Subcutaneous abdominal adipose tissue (tissue), 5 donors: ENCODE data around the gene HPCA.

ENCODE experiments used
- H3K27ac ChIP-seq: one replicate; pipeline ENCODE4 v1.7.0; 2013; ENCODE audit warnings: low read depth, mild to moderate bottlenecking, inconsistent platforms, low read length, moderate library complexity
- H3K27me3 ChIP-seq, 5 donors: one replicate each; pipeline ENCODE4 v1.7.0; 2013; ENCODE audit warnings: low read length in 5 of 5, inconsistent platforms in 1 of 5; ENCODE audit not compliant: control insufficient read depth in 5 of 5, insufficient read depth in 4 of 5
- H3K36me3 ChIP-seq, 5 donors: one replicate each; pipeline ENCODE4 v1.7.0; 2013; ENCODE audit warnings: low read length in 5 of 5; ENCODE audit not compliant: control insufficient read depth in 5 of 5, insufficient read depth in 5 of 5
- H3K4me1 ChIP-seq, 5 donors: one replicate each; pipeline ENCODE4 v1.7.0; 2013; ENCODE audit warnings: low read length in 5 of 5, mild to moderate bottlenecking in 3 of 5, moderate library complexity in 1 of 5; ENCODE audit not compliant: control insufficient read depth in 5 of 5, insufficient read depth in 5 of 5
- H3K4me3 ChIP-seq, 5 donors: one replicate each; pipeline ENCODE4 v1.7.0; 2013; ENCODE audit warnings: low read length in 5 of 5, low read depth in 1 of 5
- H3K9ac ChIP-seq, 5 donors: one replicate each; pipeline ENCODE4 v1.7.0; 2013; ENCODE audit warnings: low read length in 5 of 5, mild to moderate bottlenecking in 4 of 5, moderate library complexity in 3 of 5
- H3K9me3 ChIP-seq, 5 donors: one replicate each; pipeline ENCODE4 v1.7.0; 2013; ENCODE audit warnings: low read length in 5 of 5; ENCODE audit not compliant: control insufficient read depth in 5 of 5
- donor health status: healthy.
- donor health status: healthy.
- donor health status: healthy.
- donor health status: healthy.
- donor health status: healthy.

Gene HPCA

DNA sequence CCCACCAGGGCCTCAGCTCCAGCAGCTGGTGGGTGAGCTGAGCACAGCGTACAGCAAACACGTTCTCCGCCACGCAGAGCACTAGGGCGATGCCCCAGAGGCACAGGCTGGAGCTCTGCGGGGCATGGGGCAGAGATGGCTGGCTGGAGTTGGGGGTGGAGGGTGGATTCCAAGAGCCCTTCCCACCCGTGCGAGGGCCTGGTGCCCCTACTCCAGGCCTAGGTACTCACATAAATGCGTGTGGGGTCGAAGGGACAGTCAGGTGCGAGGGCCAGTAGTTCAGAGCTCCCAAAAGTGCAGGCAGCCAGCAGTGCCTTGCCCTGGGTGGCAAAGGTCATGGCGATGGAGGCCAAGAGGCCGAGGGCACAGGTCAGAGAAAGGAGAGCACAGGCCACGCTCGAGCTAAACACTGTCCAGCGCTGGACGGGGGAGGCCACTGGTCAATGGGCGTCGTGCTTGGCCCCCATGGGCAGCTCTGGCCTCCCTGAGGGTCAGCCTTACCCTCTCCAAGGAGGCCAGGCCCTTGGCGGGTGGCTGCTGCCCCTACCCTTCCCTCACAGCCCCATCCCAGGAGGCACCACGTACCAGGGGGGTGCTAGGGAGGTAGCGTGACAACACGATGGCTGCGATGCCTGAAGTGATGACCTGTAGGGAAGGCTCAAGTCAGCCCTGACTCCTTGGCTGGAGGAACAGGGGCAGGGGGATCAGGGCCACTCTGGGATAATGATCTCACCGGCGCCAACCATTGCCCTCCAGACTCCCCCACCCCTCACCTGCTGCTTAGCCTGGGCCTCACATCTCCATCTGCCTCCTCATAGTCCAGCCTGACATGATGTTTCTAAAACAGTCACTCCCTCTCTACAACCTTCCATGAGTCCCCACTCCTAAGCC is 9.3 kb downstream of the HPCA start:
- peaks cover 1 to 19% (median 16%) of the 10 kb centered on the region in 5 donors for H3K4me1 ChIP-seq
- H3K9ac ChIP-seq: no peak overlapping the region
- no peak overlapping the region for H3K27ac ChIP-seq
- H3K27me3 ChIP-seq: peaks cover 9 to 30% (median 22%) of the 10 kb centered on the region in 5 donors
- peaks cover 0 to 3% (median 0%) of the 10 kb centered on the region in 5 donors for H3K9me3 ChIP-seq
- H3K4me3 ChIP-seq: no peak overlapping the region
- H3K36me3 ChIP-seq: no peaks in the 10 kb centered on the region

DNA sequence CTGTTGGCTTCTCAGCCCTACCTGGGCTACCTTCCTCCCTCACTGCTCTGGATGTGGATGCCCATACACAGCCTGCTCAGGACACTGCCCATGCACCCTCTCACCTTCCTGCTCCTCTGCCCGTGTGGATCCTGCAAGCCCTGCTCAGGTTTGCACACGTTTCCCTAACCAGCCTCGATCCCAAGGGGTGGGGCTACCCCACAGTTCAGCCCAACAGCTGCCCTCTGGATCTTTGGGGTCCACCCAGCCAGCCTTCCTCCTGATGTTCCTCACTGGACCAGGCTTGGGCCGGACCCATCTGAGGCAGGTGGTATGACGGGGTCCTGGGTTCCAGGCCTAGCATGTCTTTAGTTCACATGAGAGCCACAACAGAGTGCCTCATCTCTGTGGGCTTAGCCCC is 10.2 kb downstream of the HPCA start:
- H3K4me3 ChIP-seq: no peak overlapping the region
- H3K4me1 ChIP-seq: peaks cover 1 to 25% (median 21%) of the 10 kb centered on the region in 5 donors
- peaks cover 0 to 3% (median 0%) of the 10 kb centered on the region in 5 donors for H3K9me3 ChIP-seq
- H3K9ac ChIP-seq: no peak overlapping the region
- peaks cover 9 to 24% (median 21%) of the 10 kb centered on the region in 5 donors for H3K27me3 ChIP-seq
- no peaks in the 10 kb centered on the region for H3K36me3 ChIP-seq
- H3K27ac ChIP-seq: no peak overlapping the region

DNA sequence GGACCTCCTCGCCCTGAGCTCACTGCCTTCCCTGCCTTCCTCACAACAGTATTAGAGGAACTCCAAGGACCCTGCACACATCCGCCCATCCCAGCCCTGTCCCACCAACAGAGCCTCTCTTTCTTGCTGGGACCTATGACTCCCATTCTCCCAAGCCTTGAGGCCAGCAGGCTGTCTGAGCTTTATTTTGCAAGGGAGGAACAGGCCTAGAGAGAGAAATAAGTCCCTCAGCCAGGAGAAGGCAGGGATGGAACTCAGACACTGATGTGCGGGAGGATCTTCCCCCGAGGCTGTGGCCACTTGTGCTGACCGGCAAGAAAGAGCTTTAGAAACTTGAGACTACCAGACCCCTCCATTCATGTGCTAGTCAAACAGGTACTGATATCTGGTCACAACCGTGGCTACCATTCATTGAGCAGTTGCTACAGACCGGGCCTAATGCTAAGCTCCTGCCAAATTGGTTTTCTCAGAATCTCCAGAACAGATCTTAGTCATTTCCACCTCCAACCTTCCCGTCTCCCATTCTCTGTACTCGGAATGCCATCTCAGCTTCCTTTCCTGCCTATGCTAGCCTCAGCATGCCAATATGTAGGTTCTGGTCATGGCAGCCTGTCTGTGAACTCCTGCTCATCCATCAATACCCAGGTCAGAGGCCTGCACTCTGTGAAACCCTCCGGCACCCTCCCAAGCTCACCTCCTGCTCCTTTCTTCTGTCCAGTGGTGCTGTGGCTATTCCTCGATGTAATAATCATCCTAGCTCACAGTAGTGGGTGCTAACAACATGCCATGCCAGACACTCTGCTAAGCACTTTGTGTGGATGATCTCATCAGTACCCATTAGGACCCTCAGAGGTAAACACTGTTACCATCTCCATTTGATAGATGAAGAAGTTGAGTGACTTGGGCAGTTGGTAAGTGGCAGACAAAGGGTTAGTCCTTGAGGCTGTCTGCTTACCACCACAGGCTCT is 11.1 kb downstream of the HPCA start:
- H3K36me3 ChIP-seq: no peaks in the 10 kb centered on the region
- peaks cover 1 to 29% (median 24%) of the 10 kb centered on the region in 5 donors for H3K4me1 ChIP-seq
- H3K9ac ChIP-seq: no peak overlapping the region
- peaks cover 0 to 3% (median 0%) of the 10 kb centered on the region in 5 donors for H3K9me3 ChIP-seq
- H3K27me3 ChIP-seq: peaks cover 5 to 19% (median 15%) of the 10 kb centered on the region in 5 donors
- no peak overlapping the region for H3K27ac ChIP-seq
- H3K4me3 ChIP-seq: no peak overlapping the region

DNA sequence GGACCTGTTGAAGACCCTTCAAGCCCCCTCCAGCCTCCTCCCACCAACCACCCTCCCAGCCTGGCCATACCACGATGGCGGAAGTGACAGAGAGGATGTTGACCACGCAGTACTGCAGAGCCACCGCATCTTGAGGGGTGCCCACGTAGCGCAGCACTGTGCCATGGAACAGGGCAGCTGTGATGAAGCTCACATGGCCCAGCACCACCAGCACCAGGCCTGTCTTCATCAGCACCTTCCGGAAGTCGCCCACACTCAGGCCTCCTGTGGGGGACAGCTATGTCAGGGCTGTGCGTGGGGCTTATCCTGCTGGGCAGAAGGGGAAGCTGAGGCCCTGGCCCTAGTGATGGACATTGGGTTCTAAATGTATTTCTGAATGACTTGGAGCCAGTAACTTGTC is 11.8 kb downstream of the HPCA start:
- Histone ChIP-seq H3K9me3 (no peaks in the 10 kb centered on the region), H3K9ac (no peak overlapping the region), H3K4me1 (peaks cover 0 to 24% (median 19%) of the 10 kb centered on the region in 5 donors), H3K4me3 (no peak overlapping the region), H3K36me3 (no peaks in the 10 kb centered on the region), H3K27me3 (peaks cover 0 to 15% (median 11%) of the 10 kb centered on the region in 5 donors), H3K27ac (no peak overlapping the region)

DNA sequence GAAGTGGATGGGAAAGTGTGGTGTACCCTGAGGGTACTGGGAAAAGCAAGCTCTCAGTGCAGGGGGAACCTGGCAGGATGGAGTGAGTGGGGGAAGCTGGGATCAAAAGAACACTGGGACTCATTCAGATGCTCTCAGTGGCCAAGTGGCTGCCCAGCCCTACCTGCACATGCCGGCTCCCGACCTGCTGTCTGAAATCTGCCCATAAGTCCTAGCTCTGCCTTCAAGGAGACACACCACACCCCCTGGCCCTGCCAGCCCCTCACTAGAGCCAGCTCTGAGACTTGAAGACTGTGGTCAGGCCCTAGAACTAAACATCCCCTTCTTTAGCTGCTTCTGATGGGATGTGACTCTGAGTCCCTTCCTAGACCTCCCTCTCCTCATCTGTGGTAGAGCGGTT is 12.7 kb downstream of the HPCA start:
- no peak overlapping the region for H3K4me3 ChIP-seq
- H3K27ac ChIP-seq: no peak overlapping the region
- no peaks in the 10 kb centered on the region for H3K36me3 ChIP-seq
- H3K9me3 ChIP-seq: no peaks in the 10 kb centered on the region
- no peak overlapping the region for H3K9ac ChIP-seq
- H3K4me1 ChIP-seq: peaks cover 0 to 17% (median 12%) of the 10 kb centered on the region in 5 donors
- peaks cover 0 to 10% (median 8%) of the 10 kb centered on the region in 5 donors for H3K27me3 ChIP-seq

DNA sequence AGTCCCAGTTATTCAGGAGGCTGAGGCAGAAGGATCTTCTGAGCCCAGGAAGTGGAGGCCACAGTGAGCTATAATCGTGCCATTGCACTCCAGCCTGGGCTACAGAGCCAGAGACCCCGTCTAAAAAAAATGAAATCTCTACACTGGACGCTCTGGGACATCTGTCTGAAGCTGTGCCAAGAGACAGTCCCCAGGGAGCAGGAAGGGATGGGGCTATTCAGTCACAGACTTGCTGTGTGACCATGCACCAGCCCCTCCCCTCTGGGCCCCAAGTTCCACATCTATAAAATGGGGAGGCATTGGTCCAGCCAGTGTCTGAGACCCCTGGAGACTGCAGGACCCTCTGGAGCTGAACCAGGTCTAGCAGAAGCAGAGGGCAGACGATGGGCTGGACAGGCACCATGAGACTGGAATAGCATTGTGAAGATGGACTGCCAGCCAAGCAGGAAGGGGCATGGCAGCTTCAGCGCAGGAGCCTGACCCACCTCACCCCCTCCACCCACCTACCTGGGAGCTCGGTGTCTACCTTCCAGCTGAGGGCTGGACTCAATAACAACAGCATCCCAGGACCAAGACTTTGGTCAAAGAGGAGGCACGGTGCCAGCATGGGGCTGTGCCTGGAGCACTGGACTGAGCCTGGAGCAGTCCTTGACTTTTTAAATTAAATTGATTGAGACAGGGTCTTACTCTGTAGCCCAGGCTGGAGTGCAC is 13.4 kb downstream of the HPCA start:
- Histone ChIP-seq H3K4me1 (peaks cover 0 to 17% (median 12%) of the 10 kb centered on the region in 5 donors), H3K9ac (no peak overlapping the region), H3K9me3 (no peaks in the 10 kb centered on the region), H3K27me3 (peaks cover 0 to 8% (median 6%) of the 10 kb centered on the region in 5 donors), H3K27ac (no peak overlapping the region), H3K4me3 (no peak overlapping the region), H3K36me3 (no peaks in the 10 kb centered on the region)

DNA sequence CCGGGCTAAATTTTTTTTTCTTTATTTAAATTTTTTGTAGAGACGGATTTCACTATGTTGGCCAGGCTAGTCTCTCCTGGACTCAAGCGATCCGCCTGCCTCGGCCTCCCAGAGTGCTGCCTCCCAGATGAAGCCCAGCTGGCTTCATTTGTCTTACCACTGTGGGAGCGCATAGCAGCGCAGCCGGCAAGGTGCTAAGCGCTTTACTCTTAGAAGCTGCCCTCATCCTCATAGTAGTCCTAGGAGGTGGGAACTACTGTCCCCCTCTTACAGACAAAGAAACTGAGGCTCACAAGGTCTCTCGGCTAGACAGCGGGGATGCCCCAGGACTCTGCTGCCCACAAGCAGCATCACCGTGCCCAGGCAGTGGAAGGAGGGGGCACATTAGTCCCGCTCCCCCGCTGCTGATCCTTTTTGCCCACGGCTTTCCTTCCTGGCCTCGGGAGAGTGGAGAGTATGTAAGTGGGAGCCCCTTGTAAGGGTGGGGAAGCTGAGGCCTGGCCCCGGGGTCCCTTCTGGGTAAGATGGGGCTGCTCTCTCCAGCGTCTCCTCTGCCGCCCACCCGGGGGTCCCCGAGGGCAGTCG is 14.2 kb downstream of the HPCA start:
- H3K36me3 ChIP-seq: no peaks in the 10 kb centered on the region
- H3K27ac ChIP-seq: no peak overlapping the region
- H3K4me1 ChIP-seq: peaks cover 0 to 17% (median 12%) of the 10 kb centered on the region in 5 donors
- peaks cover 0 to 8% (median 6%) of the 10 kb centered on the region in 5 donors for H3K27me3 ChIP-seq
- peak overlapping the region in 4 of 5 donors; percentile 64 to 68 (median 66) for H3K4me3 ChIP-seq
- H3K9me3 ChIP-seq: no peaks in the 10 kb centered on the region
- H3K9ac ChIP-seq: peak overlapping the region in 4 of 5 donors; percentile 22 to 64 (median 55)

DNA sequence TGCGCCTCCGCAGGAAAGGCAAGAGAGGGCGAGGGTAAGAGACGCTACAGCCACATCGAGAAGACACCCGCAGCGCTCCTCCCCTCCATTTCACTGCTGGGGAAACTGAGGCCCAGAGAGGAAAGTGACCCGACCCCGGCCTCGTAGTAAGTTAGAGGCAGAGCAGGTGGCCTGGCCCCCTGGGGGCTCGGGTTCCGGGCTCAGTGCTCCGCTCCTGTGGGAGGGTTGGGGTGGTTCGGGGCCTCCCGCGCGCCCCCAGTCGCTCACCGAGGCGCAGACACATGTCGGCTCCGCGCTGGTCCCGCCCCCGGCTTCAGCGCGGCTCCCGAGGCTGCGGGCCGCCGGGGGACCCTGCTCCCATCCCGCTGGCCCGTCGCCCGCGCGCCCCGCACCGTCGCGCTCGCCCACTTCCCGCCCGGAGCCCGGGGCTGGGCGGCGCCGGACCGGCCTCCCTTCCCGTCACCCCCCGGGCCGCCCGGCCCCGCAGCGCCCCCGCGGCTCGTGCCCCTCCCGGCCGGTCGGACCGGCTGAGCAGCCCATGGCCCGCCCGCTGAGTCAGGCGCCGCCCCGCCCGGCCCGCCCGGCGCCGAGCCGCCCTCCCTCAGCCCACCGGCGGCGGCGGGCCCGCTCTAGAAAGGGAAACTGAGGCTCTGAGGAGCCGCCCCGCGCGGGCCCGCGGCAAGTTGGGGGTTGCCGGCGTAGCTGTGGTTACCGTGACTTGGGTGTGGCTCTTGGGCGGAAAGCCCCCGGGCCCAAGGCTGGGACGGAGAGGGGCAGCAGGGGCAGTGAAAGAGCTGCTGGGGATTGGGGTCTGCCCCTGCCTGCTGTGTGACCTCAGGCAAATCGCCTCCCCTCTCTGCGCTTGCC is 14.9 kb downstream of the HPCA start, which contains the start of gene TMEM54:
Gene TMEM54, minus strand, starts transcription at position 434 of the 867 bp plus-strand sequence. Its CDS starts 151 bp downstream, at position 283.
- peak within 1 kb of the TSS in 4 of 5 donors; percentile 64 to 83 (median 69) for H3K9ac ChIP-seq
- no peaks in the 10 kb centered on the region for H3K9me3 ChIP-seq
- peak within 1 kb of the TSS; percentile 65 to 75 (median 68) for H3K4me3 ChIP-seq
- peaks cover 0 to 8% (median 6%) of the 10 kb centered on the region in 5 donors for H3K27me3 ChIP-seq
- H3K27ac ChIP-seq: no peak within 1 kb of the TSS
- no peaks in the 10 kb centered on the region for H3K36me3 ChIP-seq
- H3K4me1 ChIP-seq: peaks cover 0 to 17% (median 12%) of the 10 kb centered on the region in 5 donors
